Measurements from ENCODE around the gene TGFBRAP1.

Gene TGFBRAP1

GRCh38 chr2:105249181-105249580, 80.4 kb downstream of the TGFBRAP1 start:
- Histone ChIP-seq H3K27me3 (ENCODE audit: insufficient read depth, low read length) (no peaks in the 10 kb centered on the region), H3K9me3 (ENCODE audit: insufficient read depth, low read depth, low read length) (0 out of 2 replicates have a peak, but pooled peaks cover 2% of the 10 kb centered on the region), H3K4me3 (ENCODE audit: low read length) (no peak overlapping the region), H3K27ac (ENCODE audit: low read depth, low read length) (no peak overlapping the region), H3K9ac (ENCODE audit: low read depth, low read length) (no peak overlapping the region), H3K4me1 (ENCODE audit: insufficient read depth, low read length) (no peaks in the 10 kb centered on the region), H3K36me3 (ENCODE audit: insufficient read depth, low read length) (no peaks in the 10 kb centered on the region)
- 72% methylated on average over 4 of the region's 5 CpGs for WGBS

GRCh38 chr2:105248316-105249070, 81.0 kb downstream of the TGFBRAP1 start:
- Histone ChIP-seq H3K4me3 (ENCODE audit: low read length) (no peak overlapping the region), H3K4me1 (ENCODE audit: insufficient read depth, low read length) (no peaks in the 10 kb centered on the region), H3K27me3 (ENCODE audit: insufficient read depth, low read length) (no peaks in the 10 kb centered on the region), H3K9me3 (ENCODE audit: insufficient read depth, low read depth, low read length) (0 out of 2 replicates have a peak, but pooled peaks cover 2% of the 10 kb centered on the region), H3K36me3 (ENCODE audit: insufficient read depth, low read length) (no peaks in the 10 kb centered on the region), H3K27ac (ENCODE audit: low read depth, low read length) (no peak overlapping the region), H3K9ac (ENCODE audit: low read depth, low read length) (no peak overlapping the region)
- 93% methylated on average over 3 of the region's 4 CpGs for WGBS

GRCh38 chr2:105244451-105244850, 85.1 kb downstream of the TGFBRAP1 start:
- no peaks in the 10 kb centered on the region for H3K9me3 ChIP-seq (ENCODE audit: insufficient read depth, low read depth, low read length)
- H3K36me3 ChIP-seq (ENCODE audit: insufficient read depth, low read length): no peaks in the 10 kb centered on the region
- H3K27me3 ChIP-seq (ENCODE audit: insufficient read depth, low read length): no peaks in the 10 kb centered on the region
- 91% methylated on average over 2 of the region's 3 CpGs for WGBS
- no peak overlapping the region for H3K4me3 ChIP-seq (ENCODE audit: low read length)
- no peak overlapping the region for H3K27ac ChIP-seq (ENCODE audit: low read depth, low read length)
- no peaks in the 10 kb centered on the region for H3K4me1 ChIP-seq (ENCODE audit: insufficient read depth, low read length)
- no peak overlapping the region for H3K9ac ChIP-seq (ENCODE audit: low read depth, low read length)

GRCh38 chr2:105243961-105244360, 85.6 kb downstream of the TGFBRAP1 start:
- H3K9me3 ChIP-seq (ENCODE audit: insufficient read depth, low read depth, low read length): no peaks in the 10 kb centered on the region
- H3K27me3 ChIP-seq (ENCODE audit: insufficient read depth, low read length): peaks cover 5% of the 10 kb centered on the region; the same call in 1 of the 2 replicates
- 72% methylated on average over 5 of the region's 5 CpGs for WGBS
- H3K27ac ChIP-seq (ENCODE audit: low read depth, low read length): no peak overlapping the region
- no peak overlapping the region for H3K9ac ChIP-seq (ENCODE audit: low read depth, low read length)
- no peak overlapping the region for H3K4me3 ChIP-seq (ENCODE audit: low read length)
- H3K36me3 ChIP-seq (ENCODE audit: insufficient read depth, low read length): no peaks in the 10 kb centered on the region
- no peaks in the 10 kb centered on the region for H3K4me1 ChIP-seq (ENCODE audit: insufficient read depth, low read length)

GRCh38 chr2:105242286-105242993, 87.1 kb downstream of the TGFBRAP1 start:
- peaks cover 4% of the 10 kb centered on the region; the same call in 1 of the 2 replicates for H3K4me1 ChIP-seq (ENCODE audit: insufficient read depth, low read length)
- no peaks in the 10 kb centered on the region for H3K36me3 ChIP-seq (ENCODE audit: insufficient read depth, low read length)
- H3K27ac ChIP-seq (ENCODE audit: low read depth, low read length): no peak overlapping the region
- no peaks in the 10 kb centered on the region for H3K9me3 ChIP-seq (ENCODE audit: insufficient read depth, low read depth, low read length)
- H3K4me3 ChIP-seq (ENCODE audit: low read length): no peak overlapping the region
- peaks cover 8% of the 10 kb centered on the region; the same call in 1 of the 2 replicates for H3K27me3 ChIP-seq (ENCODE audit: insufficient read depth, low read length)
- no peak overlapping the region for H3K9ac ChIP-seq (ENCODE audit: low read depth, low read length)
- WGBS: 97% methylated on average over 50 of the region's 50 CpGs

- Histone ChIP-seq H3K9me3 (ENCODE audit: insufficient read depth, low read depth, low read length) (no peaks in the 10 kb centered on the region), H3K4me1 (ENCODE audit: insufficient read depth, low read length) (peaks cover 5% of the 10 kb centered on the region; the same call in 1 of the 2 replicates), H3K9ac (ENCODE audit: low read depth, low read length) (no peak within 1 kb of the TSS), H3K4me3 (ENCODE audit: low read length) (no peak within 1 kb of the TSS), H3K27ac (ENCODE audit: low read depth, low read length) (no peak within 1 kb of the TSS), H3K36me3 (ENCODE audit: insufficient read depth, low read length) (no peaks in the 10 kb centered on the region), H3K27me3 (ENCODE audit: insufficient read depth, low read length) (peaks cover 16% of the 10 kb centered on the region; the same call in 1 of the 2 replicates)
- WGBS: 94% methylated on average over 10 of the region's 10 CpGs
Measured at GRCh38 chr2:105241443-105241842, 88.1 kb downstream of the TGFBRAP1 start, which contains the start of gene GPR45. GPR45 (plus strand) TSS chr2:105241743; CDS start chr2:105241859, 116 bp downstream.

GRCh38 chr2:105239924-105240323, 89.6 kb downstream of the TGFBRAP1 start:
- Histone ChIP-seq H3K27me3 (ENCODE audit: insufficient read depth, low read length) (peaks cover 16% of the 10 kb centered on the region; the same call in 1 of the 2 replicates), H3K36me3 (ENCODE audit: insufficient read depth, low read length) (no peaks in the 10 kb centered on the region), H3K9me3 (ENCODE audit: insufficient read depth, low read depth, low read length) (no peaks in the 10 kb centered on the region), H3K4me1 (ENCODE audit: insufficient read depth, low read length) (peaks cover 9% of the 10 kb centered on the region), H3K9ac (ENCODE audit: low read depth, low read length) (no peak overlapping the region), H3K27ac (ENCODE audit: low read depth, low read length) (no peak overlapping the region), H3K4me3 (ENCODE audit: low read length) (no peak overlapping the region)
- WGBS: 97% methylated on average over 2 of the region's 2 CpGs

GRCh38 chr2:105238664-105239240, 90.8 kb downstream of the TGFBRAP1 start:
- H3K27ac ChIP-seq (ENCODE audit: low read depth, low read length): no peak overlapping the region
- H3K9me3 ChIP-seq (ENCODE audit: insufficient read depth, low read depth, low read length): no peaks in the 10 kb centered on the region
- 93% methylated on average over 14 of the region's 14 CpGs for WGBS
- H3K4me3 ChIP-seq (ENCODE audit: low read length): 0 out of 2 replicates have a peak overlapping the region, but pooled peaks have one; percentile 14
- H3K9ac ChIP-seq (ENCODE audit: low read depth, low read length): no peak overlapping the region
- no peaks in the 10 kb centered on the region for H3K36me3 ChIP-seq (ENCODE audit: insufficient read depth, low read length)
- peaks cover 16% of the 10 kb centered on the region; the same call in 1 of the 2 replicates for H3K27me3 ChIP-seq (ENCODE audit: insufficient read depth, low read length)
- H3K4me1 ChIP-seq (ENCODE audit: insufficient read depth, low read length): peaks cover 9% of the 10 kb centered on the region

GRCh38 chr2:105237045-105237765, 92.3 kb downstream of the TGFBRAP1 start:
- peaks cover 9% of the 10 kb centered on the region for H3K4me1 ChIP-seq (ENCODE audit: insufficient read depth, low read length)
- WGBS: 94% methylated on average over 39 of the region's 41 CpGs
- H3K36me3 ChIP-seq (ENCODE audit: insufficient read depth, low read length): no peaks in the 10 kb centered on the region
- no peak overlapping the region for H3K9ac ChIP-seq (ENCODE audit: low read depth, low read length)
- no peak overlapping the region for H3K4me3 ChIP-seq (ENCODE audit: low read length)
- peaks cover 16% of the 10 kb centered on the region; the same call in 1 of the 2 replicates for H3K27me3 ChIP-seq (ENCODE audit: insufficient read depth, low read length)
- no peak overlapping the region for H3K27ac ChIP-seq (ENCODE audit: low read depth, low read length)
- no peaks in the 10 kb centered on the region for H3K9me3 ChIP-seq (ENCODE audit: insufficient read depth, low read depth, low read length)

- Histone ChIP-seq H3K9me3 (ENCODE audit: insufficient read depth, low read depth, low read length) (no peaks in the 10 kb centered on the region), H3K4me1 (ENCODE audit: insufficient read depth, low read length) (peaks cover 9% of the 10 kb centered on the region), H3K27me3 (ENCODE audit: insufficient read depth, low read length) (peaks cover 16% of the 10 kb centered on the region; the same call in 1 of the 2 replicates), H3K27ac (ENCODE audit: low read depth, low read length) (no peak overlapping the region), H3K4me3 (ENCODE audit: low read length) (no peak overlapping the region), H3K36me3 (ENCODE audit: insufficient read depth, low read length) (no peaks in the 10 kb centered on the region), H3K9ac (ENCODE audit: low read depth, low read length) (no peak overlapping the region)
- WGBS: 82% methylated on average over 5 of the region's 5 CpGs
Measured at GRCh38 chr2:105236060-105236424, 93.5 kb downstream of the TGFBRAP1 start.
